Measurements from ENCODE around the gene ACCSL. TPM values are rescaled to one million over a fixed set of nuclear protein-coding genes. Genes with fewer than 3 reads are reported as not detected.

The ACCSL gene
- not detected in 2 replicates for total RNA-seq

GRCh38 chr11:44047931-44048431 lies at the start of gene ACCSL:
Gene ACCSL (plus strand): TSS chr11:44047981. CDS start chr11:44048037, 56 bp downstream.

GRCh38 chr11:44065841-44066731 lies 18.3 kb downstream of the ACCSL start, which contains the start of gene ACCS:
Gene ACCS (plus strand): TSS chr11:44066270. CDS start chr11:44067628, 1,358 bp downstream.

GRCh38 chr11:44095506-44096359 lies 48.0 kb downstream of the ACCSL start, which contains the start of gene EXT2:
Gene EXT2 (plus strand): TSS chr11:44095678. CDS start chr11:44107713, 12,035 bp downstream.

Other genes with a start within 250 kb of the ACCSL start
- gene ALKBH3, start 167.2 kb upstream of the ACCSL start, total RNA-seq = 36.9 and 37.2 TPM in 2 replicates
- gene C11orf96, start 105.3 kb upstream of the ACCSL start, total RNA-seq = 3.4 and 6.3 TPM in 2 replicates
- 14.9 and 17.4 TPM in 2 replicates for gene ACCS, start 18.3 kb downstream of the ACCSL start, total RNA-seq
- 143 and 146 TPM in 2 replicates for gene EXT2, start 47.7 kb downstream of the ACCSL start, total RNA-seq

All from hair follicle dermal papilla cell (primary cell).